Gastrocnemius medialis (tissue), 4 donors: ENCODE data around the gene PRDM5.

ENCODE experiments used
- POLR2A ChIP-seq, 2 donors: fragments of 450-650 bp; IDR thresholded peaks; one replicate each; pipeline ENCODE4 v1.6.1; 2017; ENCODE audit warnings: antibody characterized with exemption in 2 of 2, mild to moderate bottlenecking in 2 of 2, moderate library complexity in 2 of 2
- TF ChIP-seq, protein P1 (sequence below), 5 experiments: fragments of 450-650 bp in 3 of 5; fragments of 200-600 bp in 2 of 5; sonication (generic) in 2 of 5; IDR thresholded peaks in 4 of 5; conservative IDR thresholded peaks in 1 of 5; 1 replicate in 4 of 5; 2 replicates in 1 of 5; pipeline ENCODE4 v1.5.1; 2016 to 2019; ENCODE audit warnings: antibody characterized with exemption in 5 of 5, mild to moderate bottlenecking in 3 of 5, moderate library complexity in 3 of 5

DNA sequence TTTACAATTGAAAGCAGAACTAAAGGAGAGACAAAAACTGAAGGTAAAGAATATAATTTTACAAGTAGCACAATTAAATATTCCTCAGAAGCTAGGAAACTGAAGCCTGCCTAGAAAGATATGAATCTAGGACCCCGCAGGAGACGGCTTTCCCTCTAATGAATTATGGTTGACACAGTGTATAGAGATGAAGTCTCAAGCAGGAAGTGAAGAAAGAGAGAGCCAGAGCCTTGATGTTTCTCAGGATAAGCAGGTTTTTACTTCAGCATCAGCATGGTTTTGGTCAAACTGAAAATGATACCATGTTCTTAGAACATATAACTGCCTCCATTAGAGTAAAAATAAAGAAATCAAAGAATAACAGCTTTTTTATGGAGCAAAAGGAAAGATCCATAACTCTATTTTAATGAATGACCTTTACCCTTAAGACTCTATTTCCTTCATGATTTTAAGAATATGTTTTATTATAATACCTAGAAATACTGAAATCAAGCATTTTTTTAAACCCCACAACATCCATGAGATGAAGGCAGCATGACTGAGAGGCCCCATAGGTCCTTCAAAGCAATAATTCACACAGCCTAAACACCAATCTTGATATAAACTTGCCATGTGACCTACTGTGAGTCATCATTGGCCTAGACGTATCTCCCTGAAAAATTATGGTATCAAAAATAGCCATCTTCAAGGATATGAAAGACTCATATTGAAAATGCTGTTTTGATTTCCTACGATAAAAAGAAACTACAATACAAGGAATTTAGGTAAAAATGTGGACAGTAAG, 193.4 kb downstream of the PRDM5 start:
- no peak for TF ChIP-seq POLR2A (IDR thresholded peaks at IDR 0.05)
- TF ChIP-seq, protein P1, sequence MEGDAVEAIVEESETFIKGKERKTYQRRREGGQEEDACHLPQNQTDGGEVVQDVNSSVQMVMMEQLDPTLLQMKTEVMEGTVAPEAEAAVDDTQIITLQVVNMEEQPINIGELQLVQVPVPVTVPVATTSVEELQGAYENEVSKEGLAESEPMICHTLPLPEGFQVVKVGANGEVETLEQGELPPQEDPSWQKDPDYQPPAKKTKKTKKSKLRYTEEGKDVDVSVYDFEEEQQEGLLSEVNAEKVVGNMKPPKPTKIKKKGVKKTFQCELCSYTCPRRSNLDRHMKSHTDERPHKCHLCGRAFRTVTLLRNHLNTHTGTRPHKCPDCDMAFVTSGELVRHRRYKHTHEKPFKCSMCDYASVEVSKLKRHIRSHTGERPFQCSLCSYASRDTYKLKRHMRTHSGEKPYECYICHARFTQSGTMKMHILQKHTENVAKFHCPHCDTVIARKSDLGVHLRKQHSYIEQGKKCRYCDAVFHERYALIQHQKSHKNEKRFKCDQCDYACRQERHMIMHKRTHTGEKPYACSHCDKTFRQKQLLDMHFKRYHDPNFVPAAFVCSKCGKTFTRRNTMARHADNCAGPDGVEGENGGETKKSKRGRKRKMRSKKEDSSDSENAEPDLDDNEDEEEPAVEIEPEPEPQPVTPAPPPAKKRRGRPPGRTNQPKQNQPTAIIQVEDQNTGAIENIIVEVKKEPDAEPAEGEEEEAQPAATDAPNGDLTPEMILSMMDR (IDR thresholded peaks at IDR 0.05 in 4 of 5, conservative IDR thresholded peaks at IDR 0.05 in 1 of 5), result no peak
